Activated CD4-positive, alpha-beta T cell treated with anti-CD3 and anti-CD28 coated beads, Interleukin-2, amount 10 ng/mL, durations not matched to agents 7 days and 5 days (primary cell): ENCODE results near the gene PSMD5. TPM values are rescaled to one million over a fixed set of nuclear protein-coding genes. Genes with fewer than 3 reads are reported as not detected.

ENCODE experiments used
- total RNA-seq, 2 experiments: library from RNA; stranded (reverse); gene quantifications; one replicate each; pipeline ENCODE4 v1.2.3, GENCODE V29; 2021

PSMD5 gene
- total RNA-seq, 2 experiments from 2014 or later, result 35.3 to 50.9 TPM

Other genes starting within 250 kb of the PSMD5 start
- gene MEGF9, start 128.5 kb downstream of the PSMD5 start, total RNA-seq, result 10 to 100 TPM in 1 of 2 experiments, 1 to 10 TPM in 1; 9.4 to 10.5 TPM
- gene FBXW2, start 49.5 kb downstream of the PSMD5 start, total RNA-seq, result 10 to 100 TPM; 70.9 to 83.3 TPM
- gene PHF19, start 34.3 kb upstream of the PSMD5 start, total RNA-seq, result 100 to 1,000 TPM; 331 to 351 TPM
- 10 to 100 TPM; 61.9 to 64.3 TPM for gene TRAF1, start 83.9 kb upstream of the PSMD5 start, total RNA-seq
- gene C5, start 207.4 kb upstream of the PSMD5 start, total RNA-seq, result 1 to 10 TPM; 2.4 to 2.8 TPM
- gene CNTRL, start 232.0 kb upstream of the PSMD5 start, total RNA-seq, result 10 to 100 TPM; 90.7 to 91.5 TPM